Stimulated activated CD4-positive, alpha-beta T cell treated with anti-CD3 and anti-CD28 coated beads, Interleukin-4, amount 100 ng/mL, for 48 hours (primary cell): Measurements from ENCODE around the gene DSE.

Source experiments
- DNase-seq, 2 donors: peaks; one replicate each; pipeline ENCODE4 v3.0.0-alpha.2; 2020; ENCODE audit warnings: low read depth in 2 of 2

Gene DSE

GRCh38 chr6:116475141-116475540 is 104.4 kb downstream of the DSE start:
- no peak for DNase-seq

DNA sequence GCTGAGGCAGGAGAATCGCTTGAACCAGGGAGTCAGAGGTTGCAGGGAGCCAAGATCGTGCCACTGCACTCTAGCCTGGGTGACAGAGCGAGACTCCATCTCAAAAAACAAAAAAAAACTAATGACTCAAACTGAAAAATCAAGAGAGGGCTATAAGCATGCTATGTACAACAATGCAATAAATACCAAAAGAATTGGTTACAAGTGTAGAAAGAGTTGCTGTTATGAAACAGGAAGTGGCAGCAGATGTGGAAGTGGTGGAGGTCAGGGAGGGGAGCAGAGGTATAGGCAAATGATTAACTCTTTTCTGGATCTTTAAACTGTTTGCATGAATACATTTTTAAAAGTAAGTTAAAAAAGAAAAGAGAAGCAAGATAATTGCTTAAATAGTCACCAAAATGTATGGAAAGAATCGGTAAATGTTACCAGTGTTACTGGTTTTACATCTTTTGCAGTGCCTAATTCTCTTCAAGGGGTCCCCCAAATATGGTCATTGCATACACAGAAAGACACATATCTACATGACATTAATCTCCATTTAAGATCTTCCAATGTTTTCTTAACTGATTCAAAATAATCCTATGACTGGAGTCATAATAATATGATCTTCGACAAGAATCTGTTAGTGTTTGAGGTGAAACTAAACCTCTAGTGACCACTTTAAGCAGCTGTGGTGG is 105.4 kb downstream of the DSE start:
- no peak for DNase-seq

GRCh38 chr6:116482780-116483179 is 112.0 kb downstream of the DSE start:
- no peak for DNase-seq

- DNase-seq = no peak
Observed at GRCh38 chr6:116483616-116484015, 112.9 kb downstream of the DSE start.

DNA sequence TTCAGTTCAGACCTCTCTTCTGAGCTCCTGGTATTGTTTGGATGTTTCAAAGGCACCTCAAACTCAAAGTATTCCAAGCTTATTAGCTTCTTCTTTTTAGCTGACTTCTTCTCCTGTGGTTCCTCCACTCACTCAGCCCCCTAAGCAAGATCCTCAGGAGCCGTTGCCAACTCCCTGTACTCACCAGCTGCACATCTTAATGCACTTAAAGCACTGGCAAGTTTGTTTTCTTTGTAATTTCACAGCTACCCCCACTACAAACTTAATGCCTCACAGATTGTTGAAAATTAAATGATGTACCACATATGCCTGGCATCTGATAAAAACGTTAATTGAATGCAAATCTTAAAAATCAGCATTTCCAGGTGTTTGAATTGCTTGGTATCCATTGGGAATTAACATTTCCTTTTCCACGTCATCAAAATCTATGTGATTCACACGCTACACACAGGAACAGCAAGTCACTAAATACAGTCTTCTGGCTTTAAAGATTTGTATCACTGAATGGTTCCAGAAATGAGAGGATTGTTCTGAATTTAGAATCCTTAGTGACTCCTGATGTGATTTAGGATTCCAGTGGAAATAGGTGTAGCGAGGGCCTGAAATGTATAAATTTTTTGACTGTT is 114.9 kb downstream of the DSE start:
- no peak for DNase-seq

- DNase-seq = no peak
Observed at GRCh38 chr6:116491610-116492330, 121.0 kb downstream of the DSE start.

DNA sequence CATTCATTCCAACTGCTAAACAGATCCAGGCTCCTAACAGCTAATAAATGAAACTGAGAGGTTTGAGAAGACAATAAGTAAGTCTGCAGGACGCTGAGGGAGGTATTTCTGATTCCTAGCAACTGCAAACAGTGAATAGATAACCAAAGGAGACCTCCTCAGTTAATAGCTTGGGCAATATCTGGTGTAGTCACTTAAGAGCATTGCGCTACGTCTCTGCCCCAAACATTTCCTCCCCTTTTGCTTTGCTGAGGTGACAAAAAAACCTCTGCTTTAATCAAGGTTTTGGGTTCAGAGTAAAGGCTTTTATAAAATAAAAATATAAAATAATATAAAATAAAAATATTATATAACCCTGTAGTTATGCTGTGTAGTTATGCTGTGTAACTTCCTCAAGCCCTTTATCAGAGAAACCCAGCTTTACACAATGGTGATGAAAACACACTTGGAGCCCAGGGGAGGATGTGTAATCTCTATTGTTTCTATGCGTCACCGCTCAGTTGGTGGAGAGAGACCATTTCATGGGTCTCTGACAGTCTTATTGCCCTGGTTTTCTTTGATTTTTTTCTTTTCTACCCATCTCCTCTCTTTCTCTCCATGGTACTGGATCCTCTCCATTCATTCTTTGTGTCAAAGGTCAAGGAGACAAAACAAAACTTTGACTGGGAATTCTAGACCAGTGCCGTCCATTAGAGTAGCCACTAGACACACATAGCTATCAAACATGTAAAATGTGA is 121.8 kb downstream of the DSE start:
- no peak for DNase-seq
